Stimulated activated CD4-positive, alpha-beta T cell treated with anti-CD3 and anti-CD28 coated beads, Interleukin-1b, Interleukin-23, amount 100 ng/mL, for 24 hours (primary cell): ENCODE results near the gene MCEMP1.

Experiments
- DNase-seq, 4 experiments: peaks; one replicate each; pipeline ENCODE4 v3.0.0-alpha.2; 2020; ENCODE audit warnings: low read depth in 4 of 4, low spot score in 1 of 4

The MCEMP1 gene

DNA sequence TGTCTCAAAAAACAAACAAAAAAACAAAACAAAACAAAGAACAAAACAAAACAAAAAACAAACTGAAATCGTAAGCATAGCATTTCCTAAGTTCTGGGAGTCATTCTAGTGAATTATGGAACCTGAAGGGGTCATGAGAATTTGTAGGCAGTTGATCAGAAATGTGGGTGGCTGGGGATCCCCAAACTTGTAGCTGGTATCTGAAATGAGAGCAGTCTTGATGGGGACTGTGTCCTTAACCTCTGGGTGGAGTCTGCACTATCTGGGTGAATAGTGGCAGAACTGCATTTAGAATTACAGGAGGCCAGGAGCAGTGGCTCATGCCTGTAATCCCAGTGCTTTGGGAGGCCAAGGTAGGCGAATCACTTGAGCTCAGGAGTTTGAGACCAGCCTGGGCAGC lies 48.9 kb downstream of the MCEMP1 start:
- no peak for DNase-seq

DNA sequence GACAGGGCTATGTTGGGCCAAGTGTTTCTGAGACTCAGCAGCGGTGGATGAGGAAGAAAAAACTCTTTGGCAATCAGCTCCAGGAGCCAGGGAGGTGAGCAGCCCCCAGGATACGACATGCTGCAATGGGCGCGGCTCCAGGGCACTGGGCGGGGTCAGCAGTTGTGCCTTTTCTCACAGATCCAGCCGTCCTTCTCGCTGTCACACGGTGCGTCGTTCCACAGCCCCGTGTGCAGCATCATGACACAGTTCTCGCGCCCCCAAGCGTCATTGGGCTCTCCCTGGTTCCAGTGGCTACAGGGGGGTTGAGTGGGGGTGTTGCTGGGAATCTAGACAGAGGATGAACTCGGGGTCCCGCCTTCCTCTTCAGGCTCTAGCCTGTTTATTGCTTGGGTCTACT lies 52.3 kb downstream of the MCEMP1 start:
- no peak for DNase-seq
